Subcutaneous abdominal adipose tissue (tissue), 5 donors: ENCODE measurements around the gene GBP7.

Source experiments
- H3K27ac ChIP-seq: one replicate; pipeline ENCODE4 v1.7.0; 2013; ENCODE audit warnings: low read depth, mild to moderate bottlenecking, inconsistent platforms, low read length, moderate library complexity
- H3K27me3 ChIP-seq, 5 donors: one replicate each; pipeline ENCODE4 v1.7.0; 2013; ENCODE audit warnings: low read length in 5 of 5, inconsistent platforms in 1 of 5; ENCODE audit not compliant: control insufficient read depth in 5 of 5, insufficient read depth in 4 of 5
- H3K36me3 ChIP-seq, 5 donors: one replicate each; pipeline ENCODE4 v1.7.0; 2013; ENCODE audit warnings: low read length in 5 of 5; ENCODE audit not compliant: control insufficient read depth in 5 of 5, insufficient read depth in 5 of 5
- H3K4me1 ChIP-seq, 5 donors: one replicate each; pipeline ENCODE4 v1.7.0; 2013; ENCODE audit warnings: low read length in 5 of 5, mild to moderate bottlenecking in 3 of 5, moderate library complexity in 1 of 5; ENCODE audit not compliant: control insufficient read depth in 5 of 5, insufficient read depth in 5 of 5
- H3K4me3 ChIP-seq, 5 donors: one replicate each; pipeline ENCODE4 v1.7.0; 2013; ENCODE audit warnings: low read length in 5 of 5, low read depth in 1 of 5
- H3K9ac ChIP-seq, 5 donors: one replicate each; pipeline ENCODE4 v1.7.0; 2013; ENCODE audit warnings: low read length in 5 of 5, mild to moderate bottlenecking in 4 of 5, moderate library complexity in 3 of 5
- H3K9me3 ChIP-seq, 5 donors: one replicate each; pipeline ENCODE4 v1.7.0; 2013; ENCODE audit warnings: low read length in 5 of 5; ENCODE audit not compliant: control insufficient read depth in 5 of 5
- donor health status: healthy.
- donor health status: healthy.
- donor health status: healthy.
- donor health status: healthy.
- donor health status: healthy.

Gene GBP7

DNA sequence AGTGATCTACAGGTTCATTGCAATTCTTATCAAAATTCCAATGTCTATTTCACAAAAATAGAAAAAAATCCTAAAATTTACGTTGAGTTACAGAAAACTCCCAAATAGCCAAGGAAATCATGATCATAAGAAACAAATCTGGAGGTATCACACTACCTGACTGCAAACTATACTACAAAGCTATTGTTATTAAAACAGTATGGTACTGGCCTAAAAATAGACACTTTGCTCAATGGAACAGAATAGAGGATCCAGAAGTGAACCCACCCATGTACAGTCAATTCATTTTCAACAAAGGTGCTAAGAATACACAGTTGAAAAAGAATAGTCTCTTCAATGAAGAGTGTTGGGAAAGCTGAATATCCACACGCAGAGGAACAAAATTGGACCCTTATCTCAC lies 80.1 kb downstream of the GBP7 start:
- no peaks in the 10 kb centered on the region for H3K27me3 ChIP-seq
- H3K9ac ChIP-seq: no peak overlapping the region
- peaks cover 0 to 4% (median 4%) of the 10 kb centered on the region in 5 donors for H3K9me3 ChIP-seq
- H3K27ac ChIP-seq: no peak overlapping the region
- H3K4me1 ChIP-seq: no peaks in the 10 kb centered on the region
- no peak overlapping the region for H3K4me3 ChIP-seq
- no peaks in the 10 kb centered on the region for H3K36me3 ChIP-seq

DNA sequence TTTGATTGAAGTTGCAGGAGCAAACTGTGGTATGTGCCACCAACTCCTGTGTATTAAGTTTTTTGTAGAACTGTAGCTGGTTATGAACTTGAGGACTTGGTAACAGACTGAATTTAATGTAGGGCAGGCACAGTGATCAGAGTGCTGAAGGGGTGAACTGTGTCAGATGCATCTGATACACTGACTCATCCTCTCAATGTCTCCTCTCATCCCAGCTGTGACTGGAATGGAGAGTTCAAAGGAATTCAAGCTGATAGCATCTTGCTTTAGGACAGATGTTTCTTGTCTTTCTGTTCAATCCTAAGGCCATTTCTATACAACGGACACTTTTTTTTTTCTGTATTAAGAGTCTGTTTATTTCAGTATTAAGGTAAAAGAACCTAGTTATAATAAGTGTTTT lies 85.8 kb downstream of the GBP7 start:
- Histone ChIP-seq H3K36me3 (no peaks in the 10 kb centered on the region), H3K4me3 (no peak overlapping the region), H3K4me1 (no peaks in the 10 kb centered on the region), H3K27me3 (no peaks in the 10 kb centered on the region), H3K27ac (no peak overlapping the region), H3K9ac (no peak overlapping the region), H3K9me3 (no peaks in the 10 kb centered on the region)

DNA sequence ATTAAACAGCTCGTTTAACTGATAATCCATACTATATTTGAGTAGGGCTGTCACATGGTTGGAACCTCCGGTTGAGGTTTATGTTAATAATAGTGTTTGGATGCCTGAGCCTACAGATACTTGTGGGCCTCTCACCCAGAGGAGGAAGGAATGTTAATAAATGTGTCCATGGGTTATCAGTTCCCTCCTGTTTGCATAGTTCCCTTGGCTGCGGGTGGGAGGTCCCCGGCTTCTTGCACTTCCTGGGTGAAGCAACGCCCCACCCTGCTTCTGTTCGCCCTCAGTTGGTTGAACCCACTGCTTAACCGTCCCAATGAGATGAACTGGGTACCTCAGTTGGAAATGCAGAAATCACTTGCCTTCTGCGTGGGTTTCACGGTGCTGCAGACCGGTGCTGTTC lies 87.2 kb downstream of the GBP7 start:
- Histone ChIP-seq H3K4me3 (no peak overlapping the region), H3K9me3 (no peaks in the 10 kb centered on the region), H3K36me3 (no peaks in the 10 kb centered on the region), H3K27me3 (no peaks in the 10 kb centered on the region), H3K9ac (no peak overlapping the region), H3K4me1 (no peaks in the 10 kb centered on the region), H3K27ac (no peak overlapping the region)

DNA sequence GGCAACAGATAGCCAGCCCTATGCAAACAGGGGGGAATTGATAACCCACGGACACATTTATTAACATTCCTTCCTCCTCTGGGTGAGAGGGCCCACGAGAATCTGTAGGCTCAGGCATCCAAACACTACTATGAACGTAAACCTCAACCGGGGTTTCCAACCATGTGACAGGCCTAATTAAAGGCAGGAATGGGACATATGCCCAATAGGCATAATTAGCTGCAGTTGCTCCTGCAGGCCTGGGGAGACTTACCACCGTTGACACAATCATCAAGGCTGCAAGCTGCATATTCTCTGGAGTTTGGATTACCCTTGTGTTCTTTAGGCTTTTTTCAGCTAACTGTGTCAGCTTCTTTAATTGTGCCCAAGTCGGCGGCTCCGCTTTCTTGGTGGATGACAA lies 88.6 kb downstream of the GBP7 start:
- no peaks in the 10 kb centered on the region for H3K4me1 ChIP-seq
- no peak overlapping the region for H3K9ac ChIP-seq
- no peaks in the 10 kb centered on the region for H3K36me3 ChIP-seq
- no peaks in the 10 kb centered on the region for H3K9me3 ChIP-seq
- no peak overlapping the region for H3K27ac ChIP-seq
- H3K4me3 ChIP-seq: no peak overlapping the region
- no peaks in the 10 kb centered on the region for H3K27me3 ChIP-seq

DNA sequence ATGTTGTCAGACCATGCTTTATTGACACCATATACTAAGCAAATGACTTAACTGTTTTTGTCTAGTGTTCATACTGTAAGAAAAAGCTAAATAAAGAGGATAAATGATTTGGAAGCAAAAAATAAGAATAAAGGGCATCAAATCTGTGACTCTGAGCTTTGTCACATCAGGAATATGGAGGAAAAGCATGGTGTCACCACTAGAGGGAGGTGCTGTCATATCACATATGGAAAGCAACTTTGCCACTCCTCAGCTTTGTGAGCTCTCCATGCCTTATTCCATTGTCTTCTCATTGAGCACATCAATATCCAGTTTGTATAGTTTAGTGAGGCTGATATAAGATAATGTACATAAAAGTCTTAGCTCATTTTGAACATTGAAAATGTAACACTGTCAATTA lies 90.0 kb downstream of the GBP7 start:
- Histone ChIP-seq H3K4me3 (no peak overlapping the region), H3K9me3 (no peaks in the 10 kb centered on the region), H3K9ac (no peak overlapping the region), H3K4me1 (no peaks in the 10 kb centered on the region), H3K27ac (no peak overlapping the region), H3K36me3 (no peaks in the 10 kb centered on the region), H3K27me3 (no peaks in the 10 kb centered on the region)
